CD4-positive, alpha-beta T cell (primary cell): Measurements from ENCODE around the gene PDGFD. TPM values are rescaled to one million over a fixed set of nuclear protein-coding genes. Genes with fewer than 3 reads are reported as not detected.

Experiments used
- ATAC-seq: fragments of 200-7000 bp; cut with Tn5 transposase; one replicate; pipeline ENCODE4 v1.10.0; 2022; ENCODE audit warnings: mild to moderate bottlenecking; ENCODE audit not compliant: poor library complexity
- CTCF ChIA-PET: fragments of 350-600 bp; sonication (Branson Sonifier 250); formaldehyde crosslinking; loops from one replicate; lab custom pipeline; 2021; ENCODE audit warnings: antibody characterized with exemption, inconsistent platforms; lab: Charles Lee
- POLR2A ChIA-PET: fragments of 350-600 bp; sonication (Branson Sonifier 250); formaldehyde crosslinking; loops from one replicate; lab custom pipeline; 2021; ENCODE audit warnings: antibody characterized with exemption, inconsistent platforms; lab: Charles Lee
- DNase-seq, 14 experiments: peaks; one replicate each; pipeline ENCODE4 v3.0.0-alpha.2; 2013 to 2020; ENCODE audit warnings: mixed read lengths in 2 of 14
- H3K27ac ChIP-seq, 2 donors: one replicate each; pipeline versions ENCODE4 v1.5.1 to v1.7.0; 2013; ENCODE audit warnings: low read length in 2 of 2, low read depth in 1 of 2, mild to moderate bottlenecking in 1 of 2
- H3K27me3 ChIP-seq, 2 experiments: 1 replicate in 1 of 2; 2 replicates in 1 of 2; pipeline versions ENCODE4 v1.6.1 to v1.7.0; 2013; ENCODE audit warnings: low read length in 2 of 2, control low read depth in 1 of 2, mild to moderate bottlenecking in 1 of 2, moderate library complexity in 1 of 2; ENCODE audit not compliant: insufficient read depth in 2 of 2, control insufficient read depth in 1 of 2
- H3K36me3 ChIP-seq: one replicate; pipeline ENCODE4 v1.6.1; 2013; ENCODE audit warnings: low read length, control low read depth; ENCODE audit not compliant: insufficient read depth
- H3K4me1 ChIP-seq: one replicate; pipeline ENCODE4 v1.6.1; 2013; ENCODE audit warnings: low read length, control low read depth; ENCODE audit not compliant: insufficient read depth
- H3K4me3 ChIP-seq: one replicate; pipeline ENCODE4 v1.5.1; 2013; ENCODE audit warnings: mild to moderate bottlenecking, low read length, moderate library complexity
- H3K9me3 ChIP-seq, 2 experiments: 1 replicate in 1 of 2; 2 replicates in 1 of 2; pipeline versions ENCODE4 v1.6.1 to v1.7.0; 2013; ENCODE audit warnings: low read length in 2 of 2, mild to moderate bottlenecking in 2 of 2, control low read depth in 1 of 2, moderate library complexity in 1 of 2; ENCODE audit not compliant: control insufficient read depth in 1 of 2, insufficient read depth in 1 of 2
- H3K27ac Mint-ChIP-seq: one replicate; pipeline ENCODE4 v1.8.0; 2020; ENCODE audit warnings: mixed read lengths
- H3K27me3 Mint-ChIP-seq: one replicate; pipeline ENCODE4 v1.8.0; 2021; ENCODE audit warnings: mixed read lengths
- H3K36me3 Mint-ChIP-seq: one replicate; pipeline ENCODE4 v1.8.0; 2021; ENCODE audit warnings: low read depth, mixed read lengths
- H3K4me1 Mint-ChIP-seq: one replicate; pipeline ENCODE4 v1.8.0; 2021; ENCODE audit warnings: low read depth, mixed read lengths
- H3K4me3 Mint-ChIP-seq: one replicate; pipeline ENCODE4 v1.8.0; 2020; ENCODE audit warnings: mild to moderate bottlenecking, mixed read lengths
- H3K9me3 Mint-ChIP-seq: one replicate; pipeline ENCODE4 v1.8.0; 2020; ENCODE audit warnings: mixed read lengths
- intact Hi-C, 2 experiments: fragments of 100-400 bp; cut with DNase I in 1 of 2; cut with micrococcal nuclease in 1 of 2; formaldehyde crosslinking; loops; one replicate each; pipeline versions ENCODE4 v1.15.1 to v1.9.0; 2023 to 2025; cut with DNase I, micrococcal nuclease
- total RNA-seq, 174 experiments: library from RNA in 2 of 174; stranded (reverse) in 2 of 174; gene quantifications; one replicate each; pipeline ENCODE4 v1.2.3 and lab custom pipeline; 2021 to 2026
- TF ChIP-seq, protein P1 (sequence below): fragments of 200-600 bp; IDR thresholded peaks from one replicate; pipeline ENCODE4 v1.8.0; 2022; ENCODE audit warnings: antibody characterized with exemption, mild to moderate bottlenecking

The PDGFD gene
- total RNA-seq, 2 experiments from 2014 or later, result not detected

DNA sequence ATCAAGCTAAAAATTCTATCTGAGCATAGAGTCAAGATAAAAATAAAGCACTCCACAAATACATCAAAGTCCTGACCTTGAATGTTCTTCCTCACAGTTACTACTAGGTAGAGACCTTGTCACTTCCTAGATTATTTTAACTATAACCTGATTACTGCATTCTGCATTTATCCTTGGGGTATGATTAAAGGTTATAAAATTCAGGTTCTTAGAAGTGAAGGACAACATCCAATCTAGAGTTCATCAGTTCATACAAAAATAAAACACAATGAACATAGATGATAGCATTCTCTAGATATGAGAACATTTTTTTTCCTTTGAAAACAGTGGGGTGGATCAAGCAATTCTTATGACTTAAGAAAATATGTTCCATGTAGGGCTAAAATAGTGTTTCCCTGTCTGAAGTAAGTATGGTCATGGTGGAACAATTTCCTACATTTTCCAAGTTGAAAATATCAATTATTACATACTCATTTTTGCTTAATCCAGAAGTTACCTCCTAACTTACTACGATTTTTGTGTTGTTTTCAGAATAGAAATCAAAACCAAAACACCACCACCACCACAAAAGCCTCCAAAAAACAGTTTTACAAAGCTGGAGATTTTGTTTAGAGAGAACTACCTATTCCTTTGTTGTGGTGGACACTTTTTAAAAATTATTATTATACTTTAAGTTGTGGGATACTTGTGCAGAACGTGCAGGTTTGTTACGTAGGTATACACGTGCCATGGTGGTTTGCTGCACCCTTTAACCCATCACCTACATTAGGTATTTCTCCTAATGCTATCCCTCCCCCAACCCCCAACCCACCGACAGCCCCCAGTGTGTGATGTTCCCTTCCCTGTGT, 239.6 kb downstream of the PDGFD start:
- ChIA-PET POLR2A (no interaction called here), CTCF (no interaction called here)
- Histone ChIP-seq H3K36me3 (no peaks in the 10 kb centered on the region), H3K4me3 (no peak overlapping the region), H3K9me3 (no peaks in the 10 kb centered on the region), H3K27ac (no peak overlapping the region), H3K4me1 (no peaks in the 10 kb centered on the region), H3K27me3 (no peaks in the 10 kb centered on the region)
- Mint-ChIP-seq H3K36me3 (no peaks in the 10 kb centered on the region), H3K9me3 (no peaks in the 10 kb centered on the region), H3K27ac (no peak overlapping the region), H3K27me3 (peaks cover 4% of the 10 kb centered on the region), H3K4me3 (no peak overlapping the region), H3K4me1 (no peaks in the 10 kb centered on the region)
- TF ChIP-seq, protein P1, sequence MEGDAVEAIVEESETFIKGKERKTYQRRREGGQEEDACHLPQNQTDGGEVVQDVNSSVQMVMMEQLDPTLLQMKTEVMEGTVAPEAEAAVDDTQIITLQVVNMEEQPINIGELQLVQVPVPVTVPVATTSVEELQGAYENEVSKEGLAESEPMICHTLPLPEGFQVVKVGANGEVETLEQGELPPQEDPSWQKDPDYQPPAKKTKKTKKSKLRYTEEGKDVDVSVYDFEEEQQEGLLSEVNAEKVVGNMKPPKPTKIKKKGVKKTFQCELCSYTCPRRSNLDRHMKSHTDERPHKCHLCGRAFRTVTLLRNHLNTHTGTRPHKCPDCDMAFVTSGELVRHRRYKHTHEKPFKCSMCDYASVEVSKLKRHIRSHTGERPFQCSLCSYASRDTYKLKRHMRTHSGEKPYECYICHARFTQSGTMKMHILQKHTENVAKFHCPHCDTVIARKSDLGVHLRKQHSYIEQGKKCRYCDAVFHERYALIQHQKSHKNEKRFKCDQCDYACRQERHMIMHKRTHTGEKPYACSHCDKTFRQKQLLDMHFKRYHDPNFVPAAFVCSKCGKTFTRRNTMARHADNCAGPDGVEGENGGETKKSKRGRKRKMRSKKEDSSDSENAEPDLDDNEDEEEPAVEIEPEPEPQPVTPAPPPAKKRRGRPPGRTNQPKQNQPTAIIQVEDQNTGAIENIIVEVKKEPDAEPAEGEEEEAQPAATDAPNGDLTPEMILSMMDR, result no peak
- DNase-seq, result no peak
- ATAC-seq, result no peak
- intact Hi-C loops, result loop anchor here in 1 of 2 experiments (10.0 kb wide), 1 partner anchor 240 kb away; no protein-coding TSS in a partner anchor

DNA sequence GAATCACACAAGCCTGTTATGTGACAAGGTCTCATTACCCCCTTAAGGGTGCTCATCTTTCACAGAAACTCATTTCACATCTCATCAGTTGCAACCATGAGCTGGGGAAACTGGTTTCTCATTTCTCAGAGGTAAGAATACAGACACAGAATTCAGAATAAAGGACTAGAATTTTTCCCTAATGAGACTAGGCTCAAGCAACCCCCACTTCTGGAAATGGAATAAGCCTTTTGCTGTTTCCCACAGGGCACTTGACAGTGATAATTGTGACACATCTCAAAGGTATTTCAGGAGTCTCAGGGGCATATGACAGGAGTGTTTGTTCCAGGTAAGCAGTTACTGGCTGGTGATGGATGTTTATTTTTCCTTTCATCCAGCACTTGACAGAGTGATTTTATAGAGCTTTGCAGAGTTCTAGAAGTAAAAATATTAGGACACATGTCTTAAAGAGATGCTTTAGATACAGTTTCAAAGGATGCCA, 240.5 kb downstream of the PDGFD start:
- Histone ChIP-seq H3K4me1 (no peaks in the 10 kb centered on the region), H3K27ac (no peak overlapping the region), H3K9me3 (no peaks in the 10 kb centered on the region), H3K4me3 (no peak overlapping the region), H3K27me3 (no peaks in the 10 kb centered on the region), H3K36me3 (no peaks in the 10 kb centered on the region)
- intact Hi-C loops, result loop anchor here in 1 of 2 experiments (10.0 kb wide), 1 partner anchor 239 kb away; no protein-coding TSS in a partner anchor
- Mint-ChIP-seq H3K27ac (no peak overlapping the region), H3K4me1 (no peaks in the 10 kb centered on the region), H3K27me3 (peaks cover 4% of the 10 kb centered on the region), H3K9me3 (no peaks in the 10 kb centered on the region), H3K4me3 (no peak overlapping the region), H3K36me3 (no peaks in the 10 kb centered on the region)
- ATAC-seq (no peak), DNase-seq (no peak)
- CTCF ChIA-PET, result no interaction called here
- POLR2A ChIA-PET, result no interaction called here
- TF ChIP-seq, protein P1, result no peak

DNA sequence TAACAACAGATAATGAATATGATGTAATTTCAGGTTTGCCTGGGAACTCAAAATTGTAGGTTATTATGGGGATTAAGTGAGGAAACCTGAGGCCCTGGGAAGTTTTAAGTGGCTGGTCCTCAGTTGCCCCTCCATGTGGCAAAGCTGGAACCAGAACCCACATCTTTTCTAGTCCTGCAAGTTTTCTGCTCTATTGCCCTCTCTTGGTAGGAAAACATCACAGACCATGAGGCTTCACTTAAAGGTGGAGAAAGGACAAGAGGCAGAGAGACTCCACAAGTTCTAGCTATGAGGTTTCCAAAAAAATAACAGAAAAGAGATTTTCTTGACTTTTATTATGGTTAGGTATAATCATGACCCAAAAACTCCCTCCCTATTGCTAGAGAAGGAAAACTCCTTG, 243.0 kb downstream of the PDGFD start:
- no peaks in the 10 kb centered on the region for H3K9me3 Mint-ChIP-seq
- ChIA-PET CTCF (no interaction called here), POLR2A (no interaction called here)
- no peaks in the 10 kb centered on the region for H3K36me3 Mint-ChIP-seq
- no peaks in the 10 kb centered on the region for H3K27me3 Mint-ChIP-seq
- Histone ChIP-seq H3K4me3 (no peak overlapping the region), H3K27me3 (no peaks in the 10 kb centered on the region), H3K9me3 (no peaks in the 10 kb centered on the region), H3K27ac (no peak overlapping the region), H3K4me1 (no peaks in the 10 kb centered on the region), H3K36me3 (no peaks in the 10 kb centered on the region)
- H3K27ac Mint-ChIP-seq, result no peak overlapping the region
- intact Hi-C loops, result loop anchor here in 1 of 2 experiments (10.0 kb wide), 1 partner anchor 236 kb away; no protein-coding TSS in a partner anchor
- no peak for ATAC-seq
- DNase-seq, result no peak
- TF ChIP-seq, protein P1, result no peak
- no peaks in the 10 kb centered on the region for H3K4me1 Mint-ChIP-seq
- H3K4me3 Mint-ChIP-seq, result no peak overlapping the region
